A673 (cell line): ENCODE data around the gene TMIE.

Source experiments
- CTCF ChIP-seq: fragments of 300-800, 200-600 bp; sonication (generic); conservative IDR thresholded peaks from 2 replicates; pipeline ENCODE4 v1.5.1; 2017; ENCODE audit warnings: low read depth, mild to moderate bottlenecking, antibody characterized with exemption, low read length, moderate library complexity, mixed read lengths
- EZH2 ChIP-seq: fragments of 200-600 bp; sonication (generic); IDR thresholded peaks from 2 replicates; pipeline ENCODE4 v1.6.1; 2017; ENCODE audit warnings: borderline replicate concordance, low read depth, mild to moderate bottlenecking, mixed read lengths, antibody characterized with exemption, low read length; ENCODE audit not compliant: poor library complexity, severe bottlenecking

GRCh38 chr3:46709157-46709654 is 8.0 kb downstream of the TMIE start:
- TF ChIP-seq CTCF: no peak
- no peak for TF ChIP-seq EZH2
